Measurements from ENCODE around the gene NOS1AP. TPM values are rescaled to one million over a fixed set of nuclear protein-coding genes. Genes with fewer than 3 reads are reported as not detected.
A peak's percentile ranks its signal among the peaks of the same experiment; 100 is the strongest.

Gene NOS1AP
- total and polyA plus RNA-seq, 9 of the 15 experiments (the other 6 are each of a cell fraction or from before 2014, with no cell fraction given) = 0.07 to 1.5 (median 0.22) TPM

DNA sequence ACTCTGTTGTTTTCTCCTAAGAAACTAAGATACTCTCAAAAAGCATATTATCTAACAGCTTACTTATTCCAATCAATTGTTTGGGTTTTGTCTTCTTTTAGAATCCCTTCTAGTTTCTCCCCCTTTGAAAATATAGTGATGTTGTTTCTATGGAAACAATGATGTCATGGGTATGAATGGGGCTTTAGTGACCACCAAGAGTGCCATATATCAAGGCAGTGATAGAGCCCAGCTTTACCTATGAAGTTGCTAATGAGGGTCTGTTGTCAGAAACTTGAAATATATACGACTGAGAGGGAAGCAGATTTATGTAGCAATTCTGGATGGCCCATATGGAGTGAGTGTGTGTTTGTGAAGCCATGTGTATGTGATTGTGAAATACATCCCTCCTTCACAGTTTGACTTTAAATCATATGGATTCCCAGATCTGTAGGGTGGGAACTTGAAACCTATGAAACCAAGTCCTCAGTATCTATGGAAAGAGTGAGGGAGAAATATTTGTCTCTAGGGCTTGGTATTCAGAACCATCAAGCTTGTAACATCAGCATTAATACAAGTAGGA lies 190.5 kb downstream of the NOS1AP start:
- no peaks in the 10 kb centered on the region for H3K9me1 ChIP-seq (ENCODE audit: control insufficient read depth, insufficient read depth, low read length)
- BruUV-seq (replicated peaks) = no TSS peak
- H2AFZ ChIP-seq (ENCODE audit: low read depth, low read length) = no peak overlapping the region
- in situ Hi-C loops (cut with MboI) (no loop called here), intact Hi-C loops (cut with micrococcal nuclease) (no loop called here)
- H3K79me2 ChIP-seq (ENCODE audit: control insufficient read depth, insufficient read depth, low read length) = no peaks in the 10 kb centered on the region
- no peak overlapping the region for H3K4me2 ChIP-seq (ENCODE audit: insufficient read depth, low read length)
- no peak for FAIRE-seq
- CTCF ChIA-PET (ENCODE audit: low intra/inter-chr PET ratio) = no interaction called here
- TF ChIP-seq RFX5 (IDR thresholded peaks at IDR 0.05; ENCODE audit: low read depth, low read length) (no peak), HEY1 (CRISPR knock-in tag; IDR thresholded peaks at IDR 0.05; ENCODE audit: borderline replicate concordance) (no peak), ZNF699 (CRISPR knock-in tag; IDR thresholded peaks at IDR 0.05; ENCODE audit: insufficient replicate concordance) (no peak), ZNF24 (IDR thresholded peaks at IDR 0.05) (no peak), CEBPG (CRISPR knock-in tag; IDR thresholded peaks at IDR 0.05) (no peak), CEBPG (tag; conservative IDR thresholded peaks at IDR 0.05 in 1 of 2, IDR thresholded peaks at IDR 0.05 in 1 of 2) (0 out of 4 replicates have a peak, but pooled peaks of 1 of the 2 experiments have one; percentile 10), SRSF3 (IDR thresholded peaks at IDR 0.05; ENCODE audit: insufficient read depth, low read length) (no peak), ZNF232 (CRISPR knock-in tag; IDR thresholded peaks at IDR 0.05) (no peak), CEBPB (tag; IDR thresholded peaks at IDR 0.05) (peak; percentile 66), MCM3 (IDR thresholded peaks at IDR 0.05) (no peak), MLLT1 (IDR thresholded peaks at IDR 0.05) (no peak)
- H3K27me3 ChIP-seq (ENCODE audit: control insufficient read depth in 2 of 2, insufficient read depth in 2 of 2, low read length in 2 of 2) = peaks cover 3 to 4% of the 10 kb centered on the region in 2 experiments; a peak in 3 of 5 replicates
- no peak for ATAC-seq
- WGBS (ENCODE audit: insufficient coverage, low coverage, missing lambda C conversion rate) = 0% methylated on average over 1 of the region's 1 CpG
- no peak overlapping the region for H3K27ac ChIP-seq (ENCODE audit: extremely low read depth, low read depth, low read length)
- no peak overlapping the region for H3K4me3 ChIP-seq
- H3K36me3 ChIP-seq (ENCODE audit: control insufficient read depth, insufficient read depth, low read length) = no peaks in the 10 kb centered on the region
- no peak overlapping the region for H3K9ac ChIP-seq (ENCODE audit: insufficient read depth in 1 of 2, low read depth in 2 of 2, low read length in 2 of 2)
- POLR2A ChIA-PET = no interaction called here
- H3K4me1 ChIP-seq (replicated peaks in 1 of 2; ENCODE audit: control insufficient read depth in 2 of 2, insufficient read depth in 2 of 2, low read length in 2 of 2) = no peaks in the 10 kb centered on the region
- no peaks in the 10 kb centered on the region for H4K20me1 ChIP-seq (replicated peaks; ENCODE audit: control insufficient read depth, insufficient read depth, low read length)
- no peaks in the 10 kb centered on the region for H3K9me3 ChIP-seq (replicated peaks; ENCODE audit: control insufficient read depth, insufficient read depth, low read depth, low read length)
- DNase-seq (ENCODE audit: extremely low read depth in 1 of 4, low spot score in 3 of 4) = no peak
